HCT116 (cell line): ENCODE measurements around the gene RRAD.

ENCODE experiments used
- ATF3 ChIP-seq: IDR thresholded peaks from 2 replicates; pipeline ENCODE4 v1.6.1; 2012
- CTCF ChIP-seq, 3 experiments: fragments of 200-600 bp in 1 of 3; sonication (generic) in 1 of 3; IDR thresholded peaks in 2 of 3; conservative IDR thresholded peaks in 1 of 3; 2 replicates each; pipeline ENCODE4 v1.5.1; 2012 to 2017; ENCODE audit warnings: low read depth in 2 of 3, low read length in 2 of 3, antibody characterized with exemption in 1 of 3, borderline replicate concordance in 1 of 3, control low read depth in 1 of 3, mild to moderate bottlenecking in 1 of 3, mixed read lengths in 1 of 3, mixed run types in 1 of 3, moderate library complexity in 1 of 3; ENCODE audit not compliant: insufficient read depth in 1 of 3
- EGR1 ChIP-seq: IDR thresholded peaks from 2 replicates; pipeline ENCODE4 v1.6.1; 2012; ENCODE audit warnings: low read depth
- EZH2phosphoT487 ChIP-seq: fragments of 200-600 bp; IDR thresholded peaks from 2 replicates; pipeline ENCODE4 v1.6.1; 2018; ENCODE audit warnings: antibody characterized with exemption, borderline replicate concordance
- JUND ChIP-seq: IDR thresholded peaks from 2 replicates; pipeline ENCODE4 v1.6.1; 2012
- POLR2A ChIP-seq: IDR thresholded peaks from 2 replicates; pipeline ENCODE4 v1.7.0; 2011; ENCODE audit warnings: borderline replicate concordance; ENCODE audit not compliant: insufficient read depth, insufficient read length; ENCODE audit errors: extremely low read depth
- RAD21 ChIP-seq: IDR thresholded peaks from 2 replicates; pipeline ENCODE4 v1.6.1; 2012; ENCODE audit warnings: low read depth, mild to moderate bottlenecking
- REST ChIP-seq: IDR thresholded peaks from 2 replicates; pipeline ENCODE4 v1.6.1; 2012; ENCODE audit warnings: low read depth
- YY1 ChIP-seq: IDR thresholded peaks from 2 replicates; pipeline ENCODE4 v1.6.1; 2011; ENCODE audit warnings: low read length, low read depth, moderate library complexity, mild to moderate bottlenecking; ENCODE audit not compliant: insufficient replicate concordance; ENCODE audit errors: extremely low read depth

- TF ChIP-seq RAD21 (no peak), EGR1 (no peak), POLR2A (no peak), JUND (no peak), YY1 (no peak), REST (no peak), CTCF (IDR thresholded peaks at IDR 0.05 in 2 of 3, conservative IDR thresholded peaks at IDR 0.05 in 1 of 3; ENCODE audit: borderline replicate concordance in 1 of 3, insufficient read depth in 1 of 3, low read depth in 2 of 3, low read length in 2 of 3) (no peak), ATF3 (no peak), EZH2phosphoT487 (no peak)
These were observed 27.2 kb upstream of the RRAD start for GRCh38 chr16:66952430-66953110.
